GM23248 (cell line): ENCODE data around the gene EXD3.

Experiments used
- EZH2 ChIP-seq: fragments of 200-600 bp; sonication (generic); IDR thresholded peaks from 2 replicates; pipeline ENCODE4 v1.6.1; 2018; ENCODE audit warnings: antibody characterized with exemption, mild to moderate bottlenecking; ENCODE audit not compliant: insufficient read depth, poor library complexity, severe bottlenecking
- EZH2phosphoT487 ChIP-seq: fragments of 200-600 bp; sonication (generic); IDR thresholded peaks from 2 replicates; pipeline ENCODE4 v1.6.1; 2018; ENCODE audit warnings: antibody characterized with exemption, moderate library complexity, mild to moderate bottlenecking, low read depth; ENCODE audit not compliant: insufficient read depth

DNA sequence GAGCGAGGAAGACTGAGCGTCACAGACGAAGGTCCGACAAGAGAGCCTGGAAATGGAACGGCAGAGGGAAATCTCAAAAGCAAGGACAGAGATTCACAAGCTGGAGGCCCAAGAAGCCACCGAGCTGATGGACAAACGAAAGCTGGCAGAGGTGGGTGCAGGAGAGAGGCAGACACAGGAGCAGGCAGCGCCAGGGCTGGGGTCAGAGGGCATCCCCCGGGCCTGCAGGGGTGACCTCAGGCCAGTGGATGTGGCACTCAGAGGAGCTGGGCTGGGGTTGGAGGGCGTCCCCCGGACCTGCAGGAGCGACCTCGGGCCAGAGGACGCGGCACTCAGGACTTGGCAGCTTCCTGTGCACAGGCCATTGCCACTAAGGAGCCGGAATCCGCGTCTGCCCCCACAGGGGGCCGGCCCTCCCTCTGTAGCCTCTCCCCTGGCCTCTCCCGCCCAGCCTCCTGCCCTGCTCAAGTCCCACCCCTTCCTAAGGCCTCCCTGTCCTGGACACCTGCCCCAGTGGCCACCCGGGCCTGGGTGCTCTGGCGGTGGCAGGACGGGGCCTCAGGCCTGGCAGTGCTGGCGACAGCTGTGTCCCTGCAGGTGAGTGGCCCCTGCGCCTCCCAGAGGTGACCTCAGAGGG lies 40.4 kb downstream of the EXD3 start:
- no peak for TF ChIP-seq EZH2
- no peak for TF ChIP-seq EZH2phosphoT487
